Activated CD8-positive, alpha-beta memory T cell treated with anti-CD3 and anti-CD28 coated beads, Interleukin-2, amount 50 U/mL, for 1 hour (primary cell): ENCODE results near the gene OSTN.
"Not testable (repeated sequence)": the region's sequence is repeated elsewhere in the genome, so short reads cannot be mapped to it uniquely, and the experiment has no call there.

Source experiments
- DNase-seq: peaks from one replicate; pipeline ENCODE4 v3.0.0-alpha.2; 2020; ENCODE audit errors: extremely low read depth

The OSTN gene

GRCh38 chr3:191235331-191236314 lies 36.6 kb downstream of the OSTN start:
- DNase-seq, result no peak

DNA sequence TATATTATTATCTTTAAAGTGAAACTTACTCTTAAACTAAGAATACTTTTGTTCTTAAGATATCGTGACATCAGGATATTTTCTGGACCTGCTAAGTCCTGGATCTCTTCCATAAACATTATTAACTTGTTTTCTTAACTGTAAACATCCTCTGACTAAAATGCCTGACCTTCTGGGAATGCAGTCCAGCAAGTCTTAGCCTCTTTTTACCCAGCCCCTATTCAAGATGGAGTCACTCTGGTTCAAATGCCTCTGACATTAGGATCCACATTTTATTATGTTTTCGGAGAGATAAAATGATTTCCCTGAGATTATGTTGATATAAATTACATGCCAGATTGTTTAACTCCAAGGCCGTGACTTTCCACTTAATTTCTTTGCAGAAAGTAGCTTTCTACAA lies 37.6 kb downstream of the OSTN start:
- no peak for DNase-seq

DNA sequence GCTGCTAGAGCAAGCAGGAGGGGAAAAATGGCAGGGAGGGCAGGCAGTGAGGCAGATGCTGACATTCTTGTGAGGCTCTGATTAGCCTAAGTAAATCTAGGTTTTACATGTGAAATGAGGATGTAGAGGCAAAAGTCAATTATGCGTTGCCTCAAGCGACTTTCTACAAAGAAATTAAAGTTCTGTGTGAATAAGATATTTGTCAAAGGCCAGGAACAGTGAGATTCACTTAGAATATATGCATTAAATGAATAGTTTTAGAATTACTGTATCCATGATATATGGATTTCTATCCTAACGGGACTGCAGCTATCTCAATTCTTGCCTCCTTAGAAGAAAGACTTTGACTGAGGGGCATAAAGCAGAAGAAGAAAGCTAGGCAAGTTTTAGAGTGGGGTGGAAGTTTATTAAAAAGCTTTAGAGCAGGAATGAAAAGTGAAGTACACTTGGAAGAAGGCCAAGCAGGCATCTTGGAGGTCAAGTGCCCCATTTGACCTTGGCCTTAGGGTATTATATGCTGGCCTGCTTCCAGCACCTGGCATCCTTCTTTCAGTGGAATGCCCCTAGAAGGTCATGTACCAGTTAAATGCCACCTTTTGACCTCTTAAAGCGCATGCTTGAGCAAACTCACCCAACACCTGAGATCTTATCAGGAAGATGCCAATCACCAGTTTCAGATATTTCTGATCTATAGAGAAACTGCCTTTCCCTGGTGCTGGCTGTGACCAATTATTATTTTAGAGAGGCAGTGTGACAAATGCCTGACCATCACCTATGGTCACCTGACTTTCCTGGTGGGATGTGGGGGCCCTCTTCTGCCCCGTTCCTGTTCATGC lies 38.2 kb downstream of the OSTN start:
- DNase-seq, result no peak

DNA sequence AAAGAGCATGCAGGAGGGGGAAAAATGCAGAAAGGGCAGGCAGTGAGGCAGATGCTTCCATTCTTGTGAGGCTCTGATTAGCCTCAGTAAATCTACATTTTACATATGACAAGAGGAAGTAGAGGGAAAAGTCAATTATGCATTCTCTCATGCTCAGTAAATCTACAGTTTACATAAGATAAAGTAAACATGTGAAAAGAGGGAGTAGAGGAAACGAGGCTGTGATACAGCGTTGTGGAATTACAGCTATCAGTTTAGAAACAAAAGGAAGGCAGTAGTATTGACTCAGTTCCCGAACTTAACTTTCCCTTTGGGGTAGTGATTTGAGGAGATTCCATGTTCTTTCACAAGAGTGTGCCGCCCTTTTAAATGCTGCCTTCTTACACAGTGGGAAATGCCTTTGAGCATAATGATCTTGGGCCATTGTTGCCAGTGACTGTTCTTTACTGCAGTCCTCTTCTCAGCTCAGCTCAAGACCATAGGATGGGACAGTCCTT lies 39.3 kb downstream of the OSTN start:
- DNase-seq, result no peak

DNA sequence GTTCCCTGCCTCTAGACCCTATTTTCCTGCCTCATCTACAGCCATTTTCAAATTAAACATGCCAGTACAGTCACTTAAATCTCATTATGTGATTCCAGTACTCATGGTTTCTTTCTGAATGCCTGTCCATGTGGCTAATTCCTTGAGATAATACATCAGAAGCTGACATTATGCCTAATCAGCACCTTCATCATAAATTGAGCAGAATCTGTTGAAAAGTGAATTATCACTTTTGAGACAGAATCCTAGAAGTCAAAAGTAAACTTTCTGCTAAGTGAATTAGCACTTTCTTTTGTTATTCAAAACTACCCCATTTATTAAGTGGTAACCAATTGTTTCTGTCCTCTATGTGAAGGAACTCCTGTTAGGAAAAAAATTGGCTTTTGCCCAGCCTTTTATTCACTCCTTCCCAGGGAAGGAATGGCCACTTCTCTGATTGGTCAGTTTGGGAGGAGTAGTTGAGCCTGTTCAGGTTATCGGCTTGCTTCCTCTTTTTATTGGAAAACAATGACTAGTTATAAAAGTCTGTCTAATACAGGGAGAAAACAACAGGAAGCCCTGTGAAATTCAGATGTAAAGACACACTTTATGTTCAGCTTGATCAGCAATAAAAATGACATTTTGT lies 40.5 kb downstream of the OSTN start:
- no peak for DNase-seq

- DNase-seq, result no peak
Measured at GRCh38 chr3:191240486-191240885, 41.4 kb downstream of the OSTN start.

DNA sequence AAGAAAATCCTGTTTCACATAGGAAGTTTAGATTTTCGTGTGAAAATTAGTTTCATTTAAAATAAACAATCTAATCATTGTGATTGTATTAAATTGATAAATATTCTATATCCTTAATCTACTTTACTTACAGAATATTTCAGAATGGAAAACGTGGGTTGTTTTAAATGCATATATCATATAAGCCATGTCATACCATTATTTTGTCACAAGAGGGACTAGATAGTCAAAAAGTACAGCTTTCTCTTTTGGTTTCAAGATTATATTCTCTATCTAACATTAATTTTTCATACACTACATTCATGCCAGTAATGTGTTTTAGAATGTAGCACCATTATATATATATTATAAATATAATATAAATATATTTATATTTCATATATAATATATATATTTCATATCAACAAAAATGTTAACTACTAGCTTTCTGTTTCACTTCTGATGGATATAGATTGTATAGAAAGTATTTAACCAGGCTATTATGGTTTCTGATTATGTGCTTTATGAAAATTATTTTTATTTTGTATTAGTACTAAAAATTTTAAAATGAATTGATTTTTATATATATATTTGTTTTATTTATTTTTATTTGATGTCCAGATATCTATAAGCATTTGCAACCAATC lies 45.3 kb downstream of the OSTN start:
- DNase-seq, result no peak

DNA sequence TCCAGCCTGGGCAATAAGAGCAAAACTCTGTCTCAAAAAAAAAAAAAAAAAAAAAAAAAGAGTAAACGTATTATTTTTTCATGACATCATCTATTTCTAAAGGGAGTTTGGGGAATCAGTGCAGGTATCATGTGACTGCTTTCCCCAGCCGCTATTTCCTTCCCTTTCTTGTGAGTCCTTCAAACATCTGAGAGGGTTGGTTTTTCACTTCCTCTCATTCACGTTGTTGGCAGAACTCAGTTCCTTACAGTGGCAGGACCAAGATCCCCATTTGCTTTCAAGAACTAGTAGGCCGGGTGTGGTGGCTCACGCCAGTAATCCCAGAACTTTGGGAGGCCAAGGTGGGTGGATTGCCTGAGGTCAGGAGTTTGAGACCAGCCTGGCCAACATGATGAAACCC lies 47.0 kb downstream of the OSTN start:
- DNase-seq, result not testable (repeated sequence)

DNA sequence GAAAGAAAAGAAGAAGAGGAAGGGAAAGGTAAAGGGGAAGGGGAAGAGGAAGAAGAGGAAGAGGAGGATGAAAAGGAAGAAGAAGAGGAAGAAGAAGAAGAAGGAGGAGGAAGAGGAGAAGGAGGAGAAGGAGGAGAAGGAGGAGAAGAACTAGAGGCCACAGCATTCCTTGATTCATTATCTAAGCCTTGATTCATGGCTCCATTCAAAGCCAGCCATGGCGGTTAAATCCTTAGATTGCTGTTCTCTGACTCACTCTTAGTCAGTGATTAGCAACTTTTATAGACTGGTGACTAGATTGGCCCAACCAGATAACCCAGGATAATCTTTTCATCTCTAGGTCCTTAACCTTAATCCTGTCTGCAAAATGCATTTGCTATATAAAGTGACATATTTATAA lies 47.6 kb downstream of the OSTN start:
- DNase-seq, result no peak

- no peak for DNase-seq
Measured at GRCh38 chr3:191253089-191253799, 54.2 kb downstream of the OSTN start.

- no peak for DNase-seq
Measured at GRCh38 chr3:191254098-191254873, 55.2 kb downstream of the OSTN start.

DNA sequence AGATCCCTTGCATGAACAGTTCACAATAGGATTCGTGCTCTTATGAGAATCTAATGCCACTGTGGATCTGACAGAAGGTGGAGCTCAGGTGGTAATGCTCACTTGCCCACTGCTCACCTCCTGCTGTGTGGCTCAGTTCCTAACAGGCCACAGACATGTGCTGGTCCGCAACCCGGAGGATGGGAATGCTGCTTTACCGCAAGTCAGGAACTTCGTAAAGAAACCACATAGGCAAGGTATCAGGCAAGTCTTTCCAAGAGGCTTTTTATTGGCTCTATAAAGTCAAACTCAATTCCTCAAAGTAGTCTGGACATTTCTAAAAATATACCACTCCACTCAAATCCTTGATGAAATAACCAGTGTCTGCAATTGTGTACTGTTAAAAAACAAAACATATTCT lies 56.1 kb downstream of the OSTN start:
- no peak for DNase-seq

DNA sequence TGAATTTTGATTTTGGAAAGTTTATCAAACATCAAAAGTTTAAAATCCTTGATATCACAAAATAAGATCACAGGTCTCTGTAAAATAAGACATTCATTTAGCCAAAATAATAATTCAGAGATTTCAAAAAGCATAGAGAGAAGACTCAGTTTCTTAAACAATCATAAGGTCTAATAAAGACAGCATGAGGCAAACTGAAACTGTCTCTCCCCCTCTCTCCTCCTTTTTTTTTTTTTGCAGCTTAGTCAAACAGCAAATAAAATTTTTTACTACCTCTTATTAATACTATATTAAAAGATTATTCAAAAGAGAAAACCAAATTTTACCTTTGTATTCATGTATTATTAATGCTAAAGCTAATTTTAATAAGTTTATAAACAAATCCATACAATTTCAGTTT lies 57.4 kb downstream of the OSTN start:
- no peak for DNase-seq

DNA sequence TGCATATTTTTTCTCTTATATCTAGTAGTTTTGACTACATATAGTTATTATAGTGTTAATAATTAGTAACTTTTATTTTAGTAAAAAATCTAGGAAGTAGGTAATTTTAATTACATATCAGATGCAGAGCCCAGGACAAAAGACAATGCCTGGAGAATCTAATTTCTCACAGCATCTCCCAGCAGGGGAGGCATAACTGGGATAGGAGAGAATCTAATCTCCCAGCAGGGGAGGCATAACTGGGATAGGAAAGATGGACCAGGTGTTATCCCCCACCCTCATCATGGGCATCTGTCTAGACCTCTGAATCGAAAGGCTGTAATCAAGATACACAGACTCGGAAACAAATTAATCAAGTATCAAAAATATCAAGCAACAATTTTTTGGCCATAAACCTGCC lies 58.2 kb downstream of the OSTN start:
- DNase-seq, result no peak

DNA sequence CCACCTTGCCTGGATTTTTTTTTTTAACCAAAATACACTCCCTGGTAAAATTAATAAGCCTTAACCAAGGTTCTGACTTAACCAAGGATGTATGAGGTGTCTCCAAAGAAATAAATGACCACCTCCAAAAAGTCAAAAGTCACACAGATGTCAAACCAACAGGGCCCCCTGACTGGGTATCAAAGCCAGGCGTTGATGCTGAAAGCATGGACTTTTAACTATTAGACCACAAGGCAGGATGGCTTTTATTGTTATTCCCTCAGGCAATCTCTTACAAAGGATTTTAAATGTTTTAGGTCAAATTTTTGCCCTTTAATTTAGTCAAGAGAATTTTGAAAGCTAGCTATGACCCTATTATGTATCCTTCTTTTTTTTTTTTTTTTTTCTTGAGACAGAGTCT lies 60.4 kb downstream of the OSTN start:
- DNase-seq, result no peak

GRCh38 chr3:191260431-191261303 lies 61.6 kb downstream of the OSTN start:
- no peak for DNase-seq

DNA sequence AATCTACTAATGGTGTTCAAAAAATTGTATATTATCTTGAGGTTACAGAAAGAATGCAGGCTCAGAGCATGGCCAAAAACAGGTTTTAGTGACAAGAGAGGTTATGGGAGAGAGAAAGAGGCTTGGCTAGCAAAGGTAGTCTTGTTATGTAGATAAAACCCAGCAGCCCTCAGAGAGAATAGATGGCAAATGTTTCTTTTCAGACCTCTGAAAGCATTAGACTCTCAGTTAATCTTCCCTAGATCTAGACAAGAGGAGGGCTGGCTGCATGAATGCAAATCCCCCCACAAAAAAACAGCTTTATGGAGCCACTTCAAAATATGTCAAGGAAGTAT lies 62.2 kb downstream of the OSTN start:
- DNase-seq, result no peak

DNA sequence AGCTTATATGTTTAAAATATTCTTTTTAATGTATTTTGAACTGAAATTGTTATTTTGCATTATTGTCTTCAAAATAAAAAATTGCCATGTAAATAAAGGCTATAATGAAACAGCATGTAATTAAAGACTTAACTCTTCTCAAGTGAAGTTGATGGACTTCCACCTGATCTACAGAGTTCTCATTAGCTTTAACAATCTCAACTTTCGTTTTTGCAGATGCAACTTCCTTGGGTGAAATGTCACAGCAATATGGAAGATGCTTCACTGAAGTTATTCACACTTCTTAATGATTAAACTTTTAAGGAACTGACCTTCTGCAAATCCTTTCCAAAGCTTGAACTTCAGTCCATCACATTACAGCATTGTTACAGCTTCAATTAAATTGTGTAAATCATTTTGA lies 63.6 kb downstream of the OSTN start:
- DNase-seq, result no peak

DNA sequence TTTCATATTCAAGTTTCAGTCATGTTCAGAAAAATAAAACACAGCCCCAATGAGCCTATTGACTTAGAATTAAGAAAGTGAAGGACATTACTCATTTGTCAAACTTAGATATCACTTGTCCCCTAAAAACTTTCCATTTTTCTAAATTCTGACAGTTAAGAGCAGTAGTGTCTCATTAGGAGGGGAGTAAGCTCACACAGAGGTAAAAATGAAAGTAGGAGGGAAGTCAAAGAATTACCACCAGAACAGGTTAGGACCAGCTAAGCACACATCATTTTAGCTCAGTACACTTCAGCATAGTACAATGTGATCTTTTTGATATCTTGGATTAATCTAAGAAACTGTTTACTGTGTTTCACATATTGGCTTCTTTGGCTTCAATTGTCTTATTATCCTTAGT lies 64.3 kb downstream of the OSTN start:
- no peak for DNase-seq
